Fibroblast of gingiva (primary cell): ENCODE measurements around the gene CORT.
"Not testable (repeated sequence)": the region's sequence is repeated elsewhere in the genome, so short reads cannot be mapped to it uniquely, and the experiment has no call there.

Experiments used
- DNase-seq: peaks from one replicate; pipeline ENCODE4 v3.0.0-alpha.2; 2011; ENCODE audit warnings: low read depth

The CORT gene

DNA sequence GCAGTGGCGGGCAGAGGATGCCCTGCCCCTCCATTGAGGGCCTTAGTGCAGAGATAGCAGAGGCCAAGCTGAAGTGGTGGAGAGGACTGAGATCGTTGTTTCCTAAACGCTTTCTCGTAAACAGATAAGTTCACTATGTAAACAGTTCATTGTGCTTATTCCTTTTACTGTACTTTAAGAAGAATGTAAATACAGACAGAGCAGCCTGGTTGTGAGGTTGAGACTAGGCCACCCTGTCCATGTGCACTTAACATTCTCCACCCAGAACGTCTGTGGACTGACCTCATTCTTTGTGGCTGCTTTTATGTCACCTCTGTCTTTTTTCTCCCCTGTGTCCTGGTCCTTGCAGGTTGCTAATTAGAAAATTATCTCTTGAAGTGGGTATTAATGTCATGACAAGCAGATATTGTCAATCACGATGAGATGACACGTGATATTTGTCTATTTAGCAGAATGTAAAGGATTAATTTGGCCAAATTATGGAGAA lies 11.1 kb upstream of the CORT start:
- no peak for DNase-seq

DNA sequence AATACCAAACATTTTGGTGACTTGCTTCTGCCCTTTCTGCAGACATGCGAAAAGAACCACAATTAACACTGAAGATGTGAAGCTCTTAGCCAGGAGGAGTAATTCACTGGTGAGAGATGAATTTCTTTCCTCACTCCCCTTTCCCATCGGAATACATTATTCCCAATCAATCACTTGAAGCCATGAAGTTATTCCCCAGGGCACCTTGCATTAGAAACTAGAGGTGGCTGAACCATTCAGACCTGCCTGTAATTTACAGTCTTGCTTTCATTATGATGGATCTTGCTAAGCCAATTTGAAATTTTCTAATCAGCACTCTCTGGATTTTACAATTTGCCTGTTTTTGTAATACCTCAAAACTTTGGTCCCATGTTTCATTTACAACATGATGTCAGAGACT lies 9.5 kb upstream of the CORT start:
- DNase-seq, result no peak

GRCh38 chr1:10440794-10441193 lies 9.0 kb upstream of the CORT start:
- DNase-seq, result no peak

- no peak for DNase-seq
Measured at GRCh38 chr1:10444248-10444647, 5.6 kb upstream of the CORT start.

GRCh38 chr1:10444795-10445397 lies 4.9 kb upstream of the CORT start:
- no peak for DNase-seq

- no peak for DNase-seq
Measured at GRCh38 chr1:10446790-10447422, 2.9 kb upstream of the CORT start.

GRCh38 chr1:10450156-10450814 lies 454 bp downstream of the CORT start:
- DNase-seq, result no peak

GRCh38 chr1:10450836-10451235 lies 1.0 kb downstream of the CORT start:
- no peak for DNase-seq

GRCh38 chr1:10451287-10451686 lies 1.5 kb downstream of the CORT start:
- peak; percentile 58 for DNase-seq

GRCh38 chr1:10456048-10456447 lies 6.2 kb downstream of the CORT start:
- no peak for DNase-seq

GRCh38 chr1:10456661-10457060 lies 6.8 kb downstream of the CORT start:
- DNase-seq, result no peak

DNA sequence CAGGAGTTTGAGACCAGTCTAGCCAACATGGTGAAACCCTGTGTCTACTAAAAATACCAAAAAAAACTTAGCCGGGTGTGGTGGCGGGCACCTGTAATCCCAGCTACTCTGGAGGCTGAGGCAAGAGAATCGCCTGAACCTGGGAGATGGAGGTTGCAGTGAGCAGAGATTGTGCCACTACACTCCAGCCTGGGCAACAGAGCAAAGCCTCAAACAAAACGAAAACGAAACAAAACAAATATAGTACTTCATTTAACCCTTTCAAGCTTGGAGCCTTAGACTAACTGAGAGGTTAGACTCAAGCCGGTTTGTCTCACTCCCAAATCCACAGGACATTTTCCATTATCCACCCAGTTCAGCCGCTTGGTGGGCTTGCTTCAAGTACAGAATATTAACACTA lies 7.6 kb downstream of the CORT start:
- not testable (repeated sequence) for DNase-seq

- DNase-seq, result no peak
Measured at GRCh38 chr1:10457875-10458274, 8.0 kb downstream of the CORT start.

GRCh38 chr1:10459184-10459583 lies 9.4 kb downstream of the CORT start:
- DNase-seq, result peak; percentile 64

DNA sequence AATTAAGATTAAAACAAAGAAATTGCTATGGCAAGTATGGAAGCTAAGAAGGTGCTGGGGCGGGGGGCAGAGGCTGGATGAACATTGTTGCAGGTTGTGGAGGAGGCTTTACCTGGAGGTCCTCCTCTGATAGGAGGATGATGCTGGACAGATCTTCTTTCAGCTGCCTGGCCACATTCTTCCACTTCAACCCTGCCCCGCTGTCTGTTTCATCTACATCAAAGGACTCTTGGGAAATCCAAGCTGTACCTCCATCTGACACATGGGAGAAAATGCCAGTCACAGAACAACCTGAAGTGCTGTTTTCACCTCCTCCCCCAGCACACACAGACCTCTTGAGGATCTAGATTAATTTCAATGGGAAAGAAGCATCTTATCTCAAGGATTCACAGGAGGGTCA lies 17.2 kb downstream of the CORT start:
- no peak for DNase-seq

- DNase-seq, result no peak
Measured at GRCh38 chr1:10470043-10470442, 20.2 kb downstream of the CORT start.

- peak; percentile 32 for DNase-seq
Measured at GRCh38 chr1:10471411-10472219, 21.8 kb downstream of the CORT start.

DNA sequence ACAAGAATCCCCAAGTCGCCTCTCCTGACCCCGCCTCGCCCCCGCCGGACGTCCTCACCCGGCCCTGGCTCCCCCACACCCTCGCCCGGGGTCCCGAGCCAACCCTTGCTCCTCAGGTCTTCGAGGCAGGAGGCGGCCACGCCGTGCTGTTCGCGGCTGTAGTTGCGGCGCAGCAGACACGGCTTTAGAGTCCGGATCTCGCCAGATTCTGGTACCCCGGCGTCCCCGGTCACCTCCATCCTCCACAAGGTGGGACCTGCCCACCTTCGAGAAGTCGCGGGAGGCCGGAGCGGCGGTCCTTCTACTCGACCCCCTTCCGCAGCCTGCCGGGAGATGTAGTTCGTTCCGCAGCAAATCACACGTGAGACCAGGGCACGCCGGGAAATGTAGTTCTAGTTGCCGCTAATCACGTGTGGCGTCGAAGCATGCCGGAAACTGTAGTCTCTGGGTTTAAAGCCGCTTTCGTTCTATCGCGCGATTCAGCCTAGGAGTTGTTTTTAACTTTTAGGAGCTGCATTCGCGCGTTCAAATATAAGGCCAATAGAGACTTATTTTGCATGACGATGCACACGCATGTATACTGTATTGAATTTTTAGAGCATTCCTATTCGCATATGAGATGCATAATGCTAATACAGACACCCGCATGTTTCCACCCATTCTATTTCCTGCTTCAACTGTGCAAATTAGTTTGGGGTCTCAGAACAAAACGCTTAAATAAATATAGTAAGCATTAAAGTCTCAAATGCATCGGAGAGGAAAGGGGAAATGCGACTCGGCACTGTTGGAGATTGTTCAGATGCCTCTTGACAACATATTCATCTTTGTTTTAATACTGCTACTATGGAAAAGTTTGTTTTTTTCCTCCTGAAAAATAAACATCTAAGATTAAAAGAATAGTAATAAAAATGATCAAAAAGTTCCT lies 22.7 kb downstream of the CORT start, which contains the start of gene DFFA:
TSS of gene DFFA (minus strand) at position 310 of the 925 bp plus-strand sequence. CDS start at position 239, 71 bp downstream.
- DNase-seq, result peak; percentile 92

- DNase-seq, result no peak
Measured at GRCh38 chr1:10473145-10473765, 23.4 kb downstream of the CORT start.

GRCh38 chr1:10474309-10474612 lies 24.4 kb downstream of the CORT start:
- DNase-seq, result not testable (repeated sequence)
